Peyer's patch (tissue), 4 donors: Measurements from ENCODE around the gene ATF6.

ENCODE experiments used
- CTCF ChIP-seq, 6 experiments: fragments of 450-650 bp in 4 of 6; fragments of 200-600 bp in 2 of 6; sonication (generic) in 1 of 6; IDR thresholded peaks; one replicate each; pipeline ENCODE4 v1.5.1; 2017 to 2019; ENCODE audit warnings: antibody characterized with exemption in 6 of 6, mild to moderate bottlenecking in 3 of 6, moderate library complexity in 1 of 6
- POLR2A ChIP-seq, 2 donors: fragments of 450-650 bp; IDR thresholded peaks; one replicate each; pipeline ENCODE4 v1.5.1; 2017; ENCODE audit warnings: antibody characterized with exemption in 2 of 2, mild to moderate bottlenecking in 2 of 2, moderate library complexity in 2 of 2

- TF ChIP-seq POLR2A (IDR thresholded peaks at IDR 0.05) (no peak), CTCF (IDR thresholded peaks at IDR 0.05) (no peak)
These were observed 69.9 kb downstream of the ATF6 start for GRCh38 chr1:161836018-161836417.
